HG03520 (cell line): ENCODE measurements around the gene FMO3.

Source experiments
- ATAC-seq: cut with Tn5 transposase; IDR thresholded peaks from one replicate; pipeline ENCODE4 v1.9.1; 2021; ENCODE audit warnings: mild to moderate bottlenecking, moderate library complexity; ENCODE audit not compliant: unreplicated experiment

Gene FMO3

GRCh38 chr1:171090604-171091003 lies at the start of gene FMO3:
TSS of gene FMO3 (plus strand) at chr1:171090905. CDS start at chr1:171092659, 1,754 bp downstream.
- ATAC-seq, result no peak

GRCh38 chr1:171048014-171048413 lies 42.7 kb upstream of the FMO3 start:
- no peak for ATAC-seq

- no peak for ATAC-seq
Measured at GRCh38 chr1:171052977-171053376, 37.7 kb upstream of the FMO3 start.

GRCh38 chr1:171055966-171056643 lies 34.6 kb upstream of the FMO3 start:
- ATAC-seq, result no peak

- no peak for ATAC-seq
Measured at GRCh38 chr1:171061425-171062143, 29.1 kb upstream of the FMO3 start.

GRCh38 chr1:171062902-171063301 lies 27.8 kb upstream of the FMO3 start:
- ATAC-seq, result no peak

GRCh38 chr1:171075041-171075440 lies 15.7 kb upstream of the FMO3 start:
- ATAC-seq, result no peak

GRCh38 chr1:171081314-171081753 lies 9.4 kb upstream of the FMO3 start:
- ATAC-seq, result no peak

GRCh38 chr1:171081763-171082201 lies 8.9 kb upstream of the FMO3 start:
- no peak for ATAC-seq

- ATAC-seq, result no peak
Measured at GRCh38 chr1:171082606-171083005, 8.1 kb upstream of the FMO3 start.

GRCh38 chr1:171083222-171083621 lies 7.5 kb upstream of the FMO3 start:
- ATAC-seq, result no peak

GRCh38 chr1:171084091-171084490 lies 6.6 kb upstream of the FMO3 start:
- no peak for ATAC-seq

GRCh38 chr1:171084870-171085269 lies 5.8 kb upstream of the FMO3 start:
- ATAC-seq, result no peak

- ATAC-seq, result no peak
Measured at GRCh38 chr1:171087896-171088295, 2.8 kb upstream of the FMO3 start.

GRCh38 chr1:171103862-171104261 lies 13.2 kb downstream of the FMO3 start:
- ATAC-seq, result no peak

- ATAC-seq, result no peak
Measured at GRCh38 chr1:171107262-171107940, 16.7 kb downstream of the FMO3 start.

GRCh38 chr1:171107969-171108368 lies 17.3 kb downstream of the FMO3 start:
- no peak for ATAC-seq

- ATAC-seq, result no peak
Measured at GRCh38 chr1:171109966-171110365, 19.3 kb downstream of the FMO3 start.

- ATAC-seq, result no peak
Measured at GRCh38 chr1:171110621-171111326, 20.1 kb downstream of the FMO3 start.

- no peak for ATAC-seq
Measured at GRCh38 chr1:171112119-171112518, 21.4 kb downstream of the FMO3 start.

GRCh38 chr1:171113382-171113781 lies 22.7 kb downstream of the FMO3 start:
- ATAC-seq, result no peak
